ENCODE results near the gene TRA2A.
A peak's percentile ranks its signal among the peaks of the same experiment; 100 is the strongest.
"Not testable (repeated sequence)": the region's sequence is repeated elsewhere in the genome, so short reads cannot be mapped to it uniquely, and the experiment has no call there.

Gene TRA2A

GRCh38 chr7:23494009-23494408, 37.8 kb downstream of the TRA2A start:
- no peak for DNase-seq (ENCODE audit: low read depth)

GRCh38 chr7:23491502-23491901, 40.3 kb downstream of the TRA2A start:
- peak; percentile 31 for DNase-seq (ENCODE audit: low read depth)

GRCh38 chr7:23490357-23491135, 41.2 kb downstream of the TRA2A start:
- peak; percentile 29 for DNase-seq (ENCODE audit: low read depth)

GRCh38 chr7:23488714-23489113, 43.1 kb downstream of the TRA2A start:
- not testable (repeated sequence) for DNase-seq (ENCODE audit: low read depth)

GRCh38 chr7:23487670-23488069, 44.1 kb downstream of the TRA2A start:
- no peak for DNase-seq (ENCODE audit: low read depth)

- DNase-seq (ENCODE audit: low read depth), result no peak
Measured at GRCh38 chr7:23486002-23486773, 45.6 kb downstream of the TRA2A start.

- no peak for DNase-seq (ENCODE audit: low read depth)
Measured at GRCh38 chr7:23482686-23483085, 49.1 kb downstream of the TRA2A start.

GRCh38 chr7:23477962-23478866, 53.6 kb downstream of the TRA2A start:
- no peak for DNase-seq (ENCODE audit: low read depth)

GRCh38 chr7:23477157-23477499, 54.7 kb downstream of the TRA2A start:
- DNase-seq (ENCODE audit: low read depth), result no peak

- no peak for DNase-seq (ENCODE audit: low read depth)
Measured at GRCh38 chr7:23476286-23477156, 55.3 kb downstream of the TRA2A start.

GRCh38 chr7:23475576-23475839, 56.3 kb downstream of the TRA2A start:
- DNase-seq (ENCODE audit: low read depth), result no peak

- no peak for DNase-seq (ENCODE audit: low read depth)
Measured at GRCh38 chr7:23474829-23475575, 56.8 kb downstream of the TRA2A start.

GRCh38 chr7:23474094-23474828, 57.5 kb downstream of the TRA2A start:
- DNase-seq (ENCODE audit: low read depth), result peak; percentile 94

- DNase-seq (ENCODE audit: low read depth), result peak; percentile 8
Measured at GRCh38 chr7:23473844-23474093, 58.0 kb downstream of the TRA2A start.

GRCh38 chr7:23472956-23473843, 58.6 kb downstream of the TRA2A start:
- DNase-seq (ENCODE audit: low read depth), result peak; percentile 44

GRCh38 chr7:23472556-23472955, 59.2 kb downstream of the TRA2A start:
- DNase-seq (ENCODE audit: low read depth), result no peak

GRCh38 chr7:23472046-23472445, 59.7 kb downstream of the TRA2A start:
- DNase-seq (ENCODE audit: low read depth), result no peak

- DNase-seq (ENCODE audit: low read depth), result peak; percentile 63
Measured at GRCh38 chr7:23471106-23471859, 60.5 kb downstream of the TRA2A start.

Measured in amniotic epithelial cell (primary cell).